ENCODE measurements around the gene CHID1.

DNA sequence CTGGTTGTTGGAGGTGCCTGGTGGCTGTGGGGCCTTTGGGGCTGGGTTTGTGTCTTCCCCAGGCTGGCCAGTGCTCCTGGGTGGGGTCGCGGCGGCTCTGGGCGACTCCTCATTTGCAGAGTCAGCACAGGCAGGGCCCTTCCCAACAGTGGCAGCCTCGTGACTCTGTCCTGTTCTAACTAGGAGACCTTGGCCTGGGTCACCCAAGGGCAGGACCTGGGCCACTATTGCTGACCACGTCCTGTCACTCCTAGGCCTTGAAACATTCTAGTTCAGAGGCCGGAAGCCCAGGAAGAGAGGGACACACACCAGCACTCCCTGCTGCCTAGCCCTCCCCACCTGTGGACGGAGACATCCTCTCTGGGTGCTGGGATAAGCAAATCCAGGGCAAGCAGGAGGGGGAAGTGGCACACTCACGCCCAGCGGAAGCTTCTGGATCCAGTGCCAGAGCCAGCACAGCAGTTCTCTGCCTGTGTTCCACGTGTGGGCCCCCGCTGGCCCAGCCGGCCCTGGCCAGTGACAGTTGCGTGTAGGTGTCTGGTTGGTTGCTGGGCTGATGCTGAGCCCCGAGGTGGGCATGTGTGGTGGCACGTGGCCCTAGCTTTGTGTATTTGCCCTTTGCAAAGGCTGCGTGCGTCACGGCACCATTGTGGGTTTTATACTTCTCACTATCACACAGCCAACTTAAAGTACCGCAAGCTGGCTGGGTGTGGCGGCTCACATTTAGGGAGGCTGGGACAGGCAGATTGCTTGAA is 4.3 kb upstream of the CHID1 start:
- TF ChIP-seq, protein P1, sequence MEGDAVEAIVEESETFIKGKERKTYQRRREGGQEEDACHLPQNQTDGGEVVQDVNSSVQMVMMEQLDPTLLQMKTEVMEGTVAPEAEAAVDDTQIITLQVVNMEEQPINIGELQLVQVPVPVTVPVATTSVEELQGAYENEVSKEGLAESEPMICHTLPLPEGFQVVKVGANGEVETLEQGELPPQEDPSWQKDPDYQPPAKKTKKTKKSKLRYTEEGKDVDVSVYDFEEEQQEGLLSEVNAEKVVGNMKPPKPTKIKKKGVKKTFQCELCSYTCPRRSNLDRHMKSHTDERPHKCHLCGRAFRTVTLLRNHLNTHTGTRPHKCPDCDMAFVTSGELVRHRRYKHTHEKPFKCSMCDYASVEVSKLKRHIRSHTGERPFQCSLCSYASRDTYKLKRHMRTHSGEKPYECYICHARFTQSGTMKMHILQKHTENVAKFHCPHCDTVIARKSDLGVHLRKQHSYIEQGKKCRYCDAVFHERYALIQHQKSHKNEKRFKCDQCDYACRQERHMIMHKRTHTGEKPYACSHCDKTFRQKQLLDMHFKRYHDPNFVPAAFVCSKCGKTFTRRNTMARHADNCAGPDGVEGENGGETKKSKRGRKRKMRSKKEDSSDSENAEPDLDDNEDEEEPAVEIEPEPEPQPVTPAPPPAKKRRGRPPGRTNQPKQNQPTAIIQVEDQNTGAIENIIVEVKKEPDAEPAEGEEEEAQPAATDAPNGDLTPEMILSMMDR (IDR thresholded peaks at IDR 0.05): no peak
- peak; percentile 80 for TF ChIP-seq POLR2A (IDR thresholded peaks at IDR 0.05)

All from right lobe of liver (tissue), 4 donors.